Endometrium (tissue), 2 donors: ENCODE data around the gene CD226.

Source experiments
- FAIRE-seq: peaks from 2 replicates; lab custom pipeline; 2012; peaks lifted over from hg19 to GRCh38; lab: Jason Lieb, UNC
- donor health status: control.
- donor health status: control.

CD226 gene

DNA sequence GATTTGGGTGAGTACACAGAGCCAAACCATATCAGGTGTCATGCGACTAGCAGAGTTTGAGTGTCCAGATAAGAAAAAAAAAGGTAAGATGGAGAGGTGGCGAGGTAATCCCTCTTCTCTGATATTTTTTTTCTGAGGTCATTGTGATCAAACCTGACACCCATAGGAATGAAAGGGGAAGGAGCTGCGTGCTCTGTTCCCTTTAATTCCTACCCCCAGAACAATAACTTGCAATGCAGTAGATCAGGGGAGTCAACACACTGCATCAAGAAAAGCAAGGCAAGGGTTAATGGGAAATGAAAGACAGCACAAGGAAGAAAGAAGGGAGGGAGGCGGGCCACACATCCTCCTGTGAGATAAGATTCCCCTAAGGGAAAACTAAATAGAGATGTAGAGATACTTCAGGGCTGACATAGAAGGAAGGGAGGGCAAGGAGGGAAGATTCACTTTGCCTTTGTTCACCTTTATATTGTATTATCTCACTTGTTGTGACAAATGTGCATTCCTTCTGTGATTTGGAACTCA is 132.8 kb downstream of the CD226 start:
- no peak for FAIRE-seq

DNA sequence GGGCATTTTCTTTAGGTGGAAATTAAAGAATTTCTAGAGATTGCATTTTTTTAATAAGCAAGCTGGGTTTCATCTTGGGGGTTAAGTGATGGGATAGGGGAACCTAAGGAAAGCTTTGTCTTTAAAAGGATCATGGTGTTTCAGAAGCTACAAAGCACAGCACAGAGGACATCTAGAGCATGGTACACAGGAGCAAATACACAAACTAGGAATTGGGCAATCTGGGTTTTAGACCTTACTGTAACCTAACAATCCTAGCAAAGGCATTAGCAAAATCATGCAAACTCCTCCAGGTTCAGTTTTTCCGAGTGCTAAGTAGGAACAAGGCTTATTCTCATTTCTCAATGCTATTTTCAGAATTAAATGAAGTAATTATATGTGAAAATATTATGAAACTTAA is 134.1 kb downstream of the CD226 start:
- no peak for FAIRE-seq

DNA sequence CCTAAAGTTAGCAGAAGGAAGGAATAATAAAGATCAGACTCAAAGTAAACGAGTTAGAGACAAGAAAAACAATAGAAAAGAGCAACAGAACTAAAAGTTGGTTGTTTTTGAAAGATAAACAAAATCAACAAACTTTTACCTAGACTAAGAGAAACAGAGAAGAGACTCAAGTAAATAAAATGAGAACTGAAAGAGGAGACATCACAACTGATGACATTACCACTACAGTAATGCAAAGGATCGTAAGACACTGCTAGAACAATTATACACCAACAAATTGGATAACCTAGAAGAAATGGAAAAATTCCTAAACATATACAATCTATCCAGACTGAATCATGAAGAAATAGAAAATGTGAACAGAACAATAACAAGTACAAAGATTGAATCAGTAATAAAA is 139.3 kb downstream of the CD226 start:
- no peak for FAIRE-seq

DNA sequence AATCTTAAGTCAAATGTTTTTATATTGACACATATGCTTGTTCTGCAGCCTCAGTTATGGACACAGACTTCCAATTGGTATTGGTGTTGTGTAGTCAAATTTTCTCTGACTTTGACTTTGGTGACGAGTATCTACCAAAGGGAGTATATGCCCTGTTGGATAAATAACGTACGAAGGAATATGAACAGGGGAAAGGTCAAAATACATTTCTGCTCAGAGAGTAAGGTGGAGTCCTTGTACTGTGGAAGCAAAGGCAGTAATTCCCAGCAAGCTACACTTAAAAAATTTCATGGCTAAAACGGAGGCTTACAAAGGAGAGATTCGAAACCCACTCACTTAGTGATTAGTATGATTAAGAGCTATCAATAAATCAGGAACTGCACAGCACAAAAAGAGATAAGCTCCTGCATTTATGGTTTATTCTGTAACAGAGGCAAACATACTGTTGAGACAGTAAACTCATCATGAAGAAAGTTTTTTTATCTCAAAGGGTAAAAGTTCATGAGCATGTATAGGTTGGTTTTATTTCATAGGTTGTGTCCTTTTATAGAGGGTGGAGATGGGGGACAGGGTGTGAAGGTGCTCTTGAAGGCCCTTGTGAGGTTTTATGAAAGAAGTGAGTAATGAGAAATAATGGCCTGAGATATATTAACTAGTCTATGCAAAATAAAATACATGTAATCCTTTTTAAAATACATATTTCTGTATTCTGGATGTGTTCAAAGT is 142.7 kb downstream of the CD226 start:
- FAIRE-seq = no peak
